HEK293T (cell line): ENCODE measurements around the gene ZNF219.

Experiments
- CTCF ChIA-PET: fragments of 350-600 bp; formaldehyde crosslinking; extraction: SDS; loops from one replicate; lab custom pipeline; 2021; ENCODE audit warnings: antibody characterized with exemption, inconsistent platforms; lab: Yijun Ruan, JAX
- POLR2A ChIA-PET: fragments of 350-600 bp; formaldehyde crosslinking; extraction: SDS; loops from one replicate; lab custom pipeline; 2020; ENCODE audit warnings: antibody characterized with exemption, inconsistent platforms; lab: Yijun Ruan, JAX
- DNase-seq: peaks from one replicate; pipeline ENCODE4 v3.0.0; 2012; ENCODE audit warnings: mixed read lengths; ENCODE audit errors: extremely low spot score
- ARNT ChIP-seq: fragments of 450-650 bp; IDR thresholded peaks from 2 replicates; pipeline ENCODE4 v1.6.1; 2017; ENCODE audit warnings: mild to moderate bottlenecking
- BHLHE40 ChIP-seq: fragments of 450-650 bp; IDR thresholded peaks from 2 replicates; pipeline ENCODE4 v1.6.1; 2016; ENCODE audit warnings: mild to moderate bottlenecking, moderate library complexity, borderline replicate concordance
- CTBP1 ChIP-seq: fragments of 450-650 bp; IDR thresholded peaks from 2 replicates; pipeline ENCODE4 v1.6.1; 2016; ENCODE audit warnings: borderline replicate concordance
- ELF4 ChIP-seq: fragments of 450-650 bp; IDR thresholded peaks from 2 replicates; pipeline ENCODE4 v1.6.1; 2017; ENCODE audit warnings: antibody characterized with exemption
- FOXA1 ChIP-seq: fragments of 450-650 bp; IDR thresholded peaks from 2 replicates; pipeline ENCODE4 v1.6.1; 2016; ENCODE audit warnings: mild to moderate bottlenecking
- FOXK2 ChIP-seq: fragments of 450-650 bp; IDR thresholded peaks from 2 replicates; pipeline ENCODE4 v1.6.1; 2016; ENCODE audit warnings: mild to moderate bottlenecking
- FOXM1 ChIP-seq: fragments of 450-650 bp; IDR thresholded peaks from 2 replicates; pipeline ENCODE4 v1.6.1; 2017; ENCODE audit warnings: mild to moderate bottlenecking, borderline replicate concordance
- HDGF ChIP-seq: fragments of 450-650 bp; IDR thresholded peaks from 2 replicates; pipeline ENCODE4 v1.6.1; 2017; ENCODE audit warnings: antibody characterized with exemption, borderline replicate concordance
- L3MBTL2 ChIP-seq: fragments of 450-650 bp; conservative IDR thresholded peaks from 2 replicates; pipeline ENCODE4 v1.6.1; 2016; ENCODE audit warnings: mild to moderate bottlenecking
- LEF1 ChIP-seq: fragments of 450-650 bp; IDR thresholded peaks from 2 replicates; pipeline ENCODE4 v1.6.1; 2017; ENCODE audit warnings: mild to moderate bottlenecking, borderline replicate concordance
- NFRKB ChIP-seq: fragments of 450-650 bp; IDR thresholded peaks from 2 replicates; pipeline ENCODE4 v1.6.1; 2016; ENCODE audit warnings: mild to moderate bottlenecking, moderate library complexity
- SP1 ChIP-seq: fragments of 450-650 bp; IDR thresholded peaks from 2 replicates; pipeline ENCODE4 v1.6.1; 2017
- SUZ12 ChIP-seq: fragments of 450-650 bp; IDR thresholded peaks from 2 replicates; pipeline ENCODE4 v1.6.1; 2016; ENCODE audit warnings: mild to moderate bottlenecking
- TARDBP ChIP-seq: fragments of 450-650 bp; IDR thresholded peaks from 2 replicates; pipeline ENCODE4 v1.6.1; 2016
- ZNF384 ChIP-seq: fragments of 450-650 bp; IDR thresholded peaks from 2 replicates; pipeline ENCODE4 v1.6.1; 2016
- TF ChIP-seq, protein P1 (sequence below): fragments of 450-650 bp; IDR thresholded peaks from 2 replicates; pipeline ENCODE4 v1.6.1; 2016

ZNF219 gene

DNA sequence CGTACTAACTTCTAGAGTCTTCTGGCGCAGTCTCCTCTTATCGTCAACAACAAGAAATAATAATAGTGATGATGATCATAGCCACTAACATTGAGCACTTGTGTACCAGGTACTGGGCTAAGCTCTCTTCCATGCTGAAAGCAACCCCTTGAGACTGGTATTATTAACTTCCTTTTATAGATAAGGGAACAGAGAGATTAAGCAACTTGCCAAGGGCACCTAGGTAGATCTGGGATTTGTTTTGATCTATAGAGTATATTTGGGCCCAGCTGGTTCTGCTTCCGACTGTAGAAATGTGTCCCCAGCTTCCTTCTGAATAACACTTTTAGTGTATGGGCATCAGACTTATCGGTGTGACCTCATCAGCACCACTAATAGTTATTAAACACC, 1.1 kb upstream of the ZNF219 start:
- DNase-seq, result no peak
- CTCF ChIA-PET, result interaction anchor here (0.6 kb wide), 1 partner anchor 235 kb away, joined by 3 read pairs; no protein-coding TSS in a partner anchor
- POLR2A ChIA-PET, result interaction anchor here (6.3 kb wide), 1 partner anchor 28 kb away, joined by 72 read pairs; the partner anchor contains the start of gene ARHGEF40
- TF ChIP-seq SUZ12 (no peak), ELF4 (no peak), FOXA1 (no peak), BHLHE40 (no peak), HDGF (no peak), ARNT (no peak), FOXM1 (no peak), TARDBP (no peak), SP1 (no peak), CTBP1 (no peak), L3MBTL2 (no peak), LEF1 (no peak), FOXK2 (no peak), NFRKB (no peak), ZNF384 (no peak)
- TF ChIP-seq, protein P1, sequence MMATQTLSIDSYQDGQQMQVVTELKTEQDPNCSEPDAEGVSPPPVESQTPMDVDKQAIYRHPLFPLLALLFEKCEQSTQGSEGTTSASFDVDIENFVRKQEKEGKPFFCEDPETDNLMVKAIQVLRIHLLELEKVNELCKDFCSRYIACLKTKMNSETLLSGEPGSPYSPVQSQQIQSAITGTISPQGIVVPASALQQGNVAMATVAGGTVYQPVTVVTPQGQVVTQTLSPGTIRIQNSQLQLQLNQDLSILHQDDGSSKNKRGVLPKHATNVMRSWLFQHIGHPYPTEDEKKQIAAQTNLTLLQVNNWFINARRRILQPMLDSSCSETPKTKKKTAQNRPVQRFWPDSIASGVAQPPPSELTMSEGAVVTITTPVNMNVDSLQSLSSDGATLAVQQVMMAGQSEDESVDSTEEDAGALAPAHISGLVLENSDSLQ, result no peak

DNA sequence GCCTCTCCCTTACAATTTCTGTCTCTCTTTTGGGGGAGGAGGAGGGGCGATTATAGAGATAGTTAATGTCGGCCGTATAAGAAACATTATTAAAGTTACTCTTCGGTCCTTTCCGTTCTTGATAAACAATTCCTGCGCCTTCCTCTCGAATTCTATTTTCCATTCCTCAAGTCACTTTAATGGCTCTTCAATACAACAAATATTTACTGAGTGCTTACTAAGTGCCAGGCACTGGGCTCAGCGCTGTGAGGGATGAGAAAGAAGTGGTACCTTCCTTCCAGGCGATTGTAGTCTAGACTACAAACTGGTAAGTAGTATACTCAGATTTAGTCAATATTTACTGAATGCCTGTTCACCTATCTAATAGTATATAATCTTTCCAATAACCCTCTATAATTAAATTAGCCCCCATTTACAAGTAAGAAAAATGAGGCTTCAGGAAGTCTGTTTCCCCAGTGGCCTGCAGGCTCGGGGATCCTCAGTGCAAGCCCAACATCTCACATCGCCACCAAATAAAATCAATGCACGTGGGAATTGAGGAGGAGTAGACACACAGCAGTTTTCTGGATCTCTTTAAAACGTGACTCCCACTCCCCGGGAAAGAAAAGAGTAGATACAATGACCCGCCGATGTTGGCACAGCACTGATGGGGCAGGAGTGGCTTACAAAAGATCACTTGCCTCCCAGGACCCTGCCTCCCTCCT, 589 bp upstream of the ZNF219 start:
- CTCF ChIA-PET, result no interaction called here
- no peak for DNase-seq
- POLR2A ChIA-PET, result interaction anchor here (0.5 to 6.3 kb wide), 3 partner anchors 28 to 141 kb away, joined by 3 to 72 read pairs (median 33); partner anchors contain the start of gene ARHGEF40
- no peak for TF ChIP-seq SP1
- no peak for TF ChIP-seq TARDBP
- no peak for TF ChIP-seq L3MBTL2
- TF ChIP-seq CTBP1, result no peak
- TF ChIP-seq FOXK2, result no peak
- TF ChIP-seq ELF4, result no peak
- TF ChIP-seq BHLHE40, result no peak
- no peak for TF ChIP-seq FOXA1
- TF ChIP-seq HDGF, result no peak
- no peak for TF ChIP-seq SUZ12
- TF ChIP-seq ZNF384, result no peak

DNA sequence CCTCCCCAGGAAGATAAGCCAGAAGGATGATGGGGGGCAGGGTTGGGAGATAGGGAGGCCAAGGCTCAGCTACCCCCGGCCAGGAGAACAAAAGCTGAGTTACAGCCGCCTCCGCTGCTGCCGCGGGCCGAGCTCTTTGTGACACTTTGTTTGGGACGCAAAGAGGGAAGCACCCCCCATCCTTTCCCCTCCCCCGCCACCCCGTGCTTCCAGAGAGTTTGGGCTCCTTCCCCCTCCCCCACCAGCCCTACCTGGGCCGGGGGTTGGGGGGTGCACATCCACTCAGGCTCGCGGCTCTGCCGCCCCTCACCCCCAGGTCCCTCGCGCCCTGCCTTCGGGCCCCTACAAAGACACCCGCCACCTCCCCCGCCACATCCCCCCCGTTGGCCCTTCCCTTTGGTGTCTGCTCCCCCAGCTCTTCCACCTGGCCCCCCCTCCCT, 799 bp downstream of the ZNF219 start:
- ChIA-PET CTCF (interaction anchor here (6.2 to 6.8 kb wide), 2 partner anchors 7 to 30 kb away, joined by 58 to 68 read pairs; no protein-coding TSS in a partner anchor), POLR2A (interaction anchor here (0.6 to 3.7 kb wide), 3 partner anchors 23 to 83 kb away, joined by 3 to 33 read pairs (median 3); partner anchors contain the start of gene ARHGEF40)
- TF ChIP-seq, protein P1, result no peak
- TF ChIP-seq L3MBTL2 (no peak), ZNF384 (no peak), HDGF (no peak), LEF1 (no peak), FOXK2 (no peak), NFRKB (no peak), FOXM1 (no peak), CTBP1 (no peak), SP1 (no peak), TARDBP (no peak), BHLHE40 (no peak), ELF4 (no peak), SUZ12 (no peak), ARNT (no peak), FOXA1 (no peak)
- DNase-seq, result no peak

DNA sequence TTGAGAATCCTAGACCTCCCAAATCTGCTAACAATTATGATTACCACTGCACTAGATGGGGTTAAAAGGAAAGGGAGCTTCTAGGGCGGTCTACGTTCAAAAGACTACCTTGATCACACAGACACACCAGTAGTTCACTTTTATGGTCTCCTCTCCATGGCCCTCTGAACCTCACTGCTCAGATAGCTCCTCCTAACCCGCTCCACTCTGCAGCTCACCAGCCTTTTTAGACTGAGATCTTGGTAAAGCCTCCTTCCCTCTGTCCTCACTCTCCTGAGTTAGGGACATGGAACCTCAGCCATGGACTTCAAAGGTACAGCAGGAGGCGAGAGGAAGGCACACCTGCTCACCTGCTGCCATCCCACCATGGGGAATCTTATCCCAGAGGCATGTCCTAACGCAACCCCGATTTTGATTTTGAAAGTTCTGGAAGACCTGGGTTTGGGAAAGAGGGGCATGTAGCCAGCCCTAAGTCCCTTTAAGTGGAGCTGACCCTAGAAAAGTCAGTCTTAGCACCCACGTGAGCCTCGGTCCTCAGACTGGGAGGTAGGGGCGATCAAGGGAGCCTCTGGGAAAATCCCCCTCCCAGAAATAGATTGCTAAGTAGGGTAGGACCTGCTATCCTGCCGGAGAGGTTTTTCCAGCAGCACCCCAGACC, 1.3 kb downstream of the ZNF219 start:
- DNase-seq, result no peak
- ChIA-PET CTCF (interaction anchor here (1.2 to 6.8 kb wide), 4 partner anchors 8 to 57 kb away, joined by 3 to 68 read pairs (median 30); partner anchors contain the start of gene ARHGEF40), POLR2A (interaction anchor here (0.6 to 3.7 kb wide), 3 partner anchors 23 to 83 kb away, joined by 3 to 33 read pairs (median 3); partner anchors contain the start of gene ARHGEF40)
- no peak for TF ChIP-seq L3MBTL2
- no peak for TF ChIP-seq SUZ12
- no peak for TF ChIP-seq FOXA1
- no peak for TF ChIP-seq ELF4
- TF ChIP-seq BHLHE40, result no peak
- TF ChIP-seq TARDBP, result no peak
- no peak for TF ChIP-seq NFRKB
- no peak for TF ChIP-seq LEF1
- TF ChIP-seq ARNT, result no peak
- no peak for TF ChIP-seq HDGF
- TF ChIP-seq ZNF384, result no peak
- no peak for TF ChIP-seq FOXK2
- TF ChIP-seq, protein P1, result no peak
- TF ChIP-seq FOXM1, result no peak
- TF ChIP-seq CTBP1, result no peak
- TF ChIP-seq SP1, result no peak

DNA sequence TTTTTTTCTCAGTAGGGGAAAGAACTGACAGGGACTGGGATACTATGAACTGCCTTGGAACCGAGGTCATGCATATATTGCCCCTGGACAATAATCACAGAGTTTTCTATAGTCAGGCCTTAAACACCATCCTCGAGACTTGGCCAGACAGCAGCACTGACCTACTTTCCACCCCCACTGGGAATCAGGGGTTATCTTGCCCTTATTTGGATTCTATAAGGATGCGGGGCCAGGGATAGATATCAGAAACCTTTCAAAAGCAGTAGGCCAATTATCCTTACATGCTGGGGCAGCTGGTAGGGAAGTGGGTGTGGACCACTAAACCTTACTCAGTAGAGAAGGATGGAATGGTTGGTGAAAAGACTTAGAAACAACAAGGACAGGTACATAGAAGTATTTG, 2.0 kb downstream of the ZNF219 start:
- DNase-seq, result no peak
- CTCF ChIA-PET, result interaction anchor here (1.2 to 6.8 kb wide), 5 partner anchors 8 to 82 kb away, joined by 3 to 68 read pairs (median 32); partner anchors contain the start of gene ARHGEF40
- TF ChIP-seq NFRKB (no peak), L3MBTL2 (no peak), ZNF384 (no peak), ARNT (no peak), FOXK2 (no peak), ELF4 (no peak), FOXA1 (no peak), FOXM1 (no peak), TARDBP (no peak), HDGF (no peak), BHLHE40 (no peak), LEF1 (no peak), CTBP1 (no peak), SP1 (no peak), SUZ12 (no peak)
- TF ChIP-seq, protein P1, result no peak
- POLR2A ChIA-PET, result interaction anchor here (1.0 to 3.7 kb wide), 3 partner anchors 8 to 82 kb away, joined by 3 to 33 read pairs (median 32); partner anchors contain the start of gene ARHGEF40
